Vagina (tissue), 2 donors: ENCODE data around the gene MAML2.

Experiments
- POLR2A ChIP-seq, 2 donors: fragments of 450-650 bp; IDR thresholded peaks; one replicate each; pipeline ENCODE4 v1.6.1; 2017; ENCODE audit warnings: antibody characterized with exemption in 2 of 2, mild to moderate bottlenecking in 2 of 2, moderate library complexity in 2 of 2
- TF ChIP-seq, protein P1 (sequence below), 3 experiments: fragments of 450-650 bp in 2 of 3; fragments of 200-600 bp in 1 of 3; sonication (generic) in 1 of 3; IDR thresholded peaks; one replicate each; pipeline ENCODE4 v1.5.1; 2017 to 2019; ENCODE audit warnings: antibody characterized with exemption in 3 of 3, mild to moderate bottlenecking in 2 of 3, moderate library complexity in 2 of 3

DNA sequence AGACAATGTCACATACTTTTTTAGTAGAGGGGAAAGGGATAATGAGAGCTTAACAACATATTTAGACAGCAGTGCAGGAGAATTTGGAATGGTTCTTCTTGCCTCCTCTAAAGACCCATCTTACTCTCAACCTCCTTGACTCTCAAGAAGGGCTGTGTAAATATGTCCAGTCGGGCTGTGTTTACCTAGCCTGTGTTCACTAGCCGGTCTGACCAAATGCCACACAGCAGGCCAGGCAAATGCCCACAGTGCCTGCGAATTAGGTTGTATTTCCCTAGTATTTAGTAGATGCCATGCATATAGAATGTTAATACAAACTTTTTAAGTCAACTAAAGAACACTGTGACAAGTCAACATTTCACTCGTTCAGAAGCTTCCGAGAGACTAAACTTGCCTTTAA lies 367.7 kb downstream of the MAML2 start:
- TF ChIP-seq, protein P1, sequence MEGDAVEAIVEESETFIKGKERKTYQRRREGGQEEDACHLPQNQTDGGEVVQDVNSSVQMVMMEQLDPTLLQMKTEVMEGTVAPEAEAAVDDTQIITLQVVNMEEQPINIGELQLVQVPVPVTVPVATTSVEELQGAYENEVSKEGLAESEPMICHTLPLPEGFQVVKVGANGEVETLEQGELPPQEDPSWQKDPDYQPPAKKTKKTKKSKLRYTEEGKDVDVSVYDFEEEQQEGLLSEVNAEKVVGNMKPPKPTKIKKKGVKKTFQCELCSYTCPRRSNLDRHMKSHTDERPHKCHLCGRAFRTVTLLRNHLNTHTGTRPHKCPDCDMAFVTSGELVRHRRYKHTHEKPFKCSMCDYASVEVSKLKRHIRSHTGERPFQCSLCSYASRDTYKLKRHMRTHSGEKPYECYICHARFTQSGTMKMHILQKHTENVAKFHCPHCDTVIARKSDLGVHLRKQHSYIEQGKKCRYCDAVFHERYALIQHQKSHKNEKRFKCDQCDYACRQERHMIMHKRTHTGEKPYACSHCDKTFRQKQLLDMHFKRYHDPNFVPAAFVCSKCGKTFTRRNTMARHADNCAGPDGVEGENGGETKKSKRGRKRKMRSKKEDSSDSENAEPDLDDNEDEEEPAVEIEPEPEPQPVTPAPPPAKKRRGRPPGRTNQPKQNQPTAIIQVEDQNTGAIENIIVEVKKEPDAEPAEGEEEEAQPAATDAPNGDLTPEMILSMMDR (IDR thresholded peaks at IDR 0.05), result no peak
- TF ChIP-seq POLR2A (IDR thresholded peaks at IDR 0.05), result no peak
